OCI-LY7 (cell line): ENCODE results near the gene OSTC.

ENCODE experiments used
- EZH2phosphoT487 ChIP-seq: fragments of 200-600 bp; sonication (generic); IDR thresholded peaks from 2 replicates; pipeline ENCODE4 v1.6.1; 2018; ENCODE audit warnings: low read depth, borderline replicate concordance, mild to moderate bottlenecking, mixed run types, antibody characterized with exemption, low read length, moderate library complexity, mixed read lengths
- TF ChIP-seq, protein P1 (sequence below): fragments of 200-600 bp; sonication (generic); conservative IDR thresholded peaks from 2 replicates; pipeline ENCODE4 v1.5.1; 2014; ENCODE audit warnings: mild to moderate bottlenecking, antibody characterized with exemption, low read length, moderate library complexity, mixed read lengths

DNA sequence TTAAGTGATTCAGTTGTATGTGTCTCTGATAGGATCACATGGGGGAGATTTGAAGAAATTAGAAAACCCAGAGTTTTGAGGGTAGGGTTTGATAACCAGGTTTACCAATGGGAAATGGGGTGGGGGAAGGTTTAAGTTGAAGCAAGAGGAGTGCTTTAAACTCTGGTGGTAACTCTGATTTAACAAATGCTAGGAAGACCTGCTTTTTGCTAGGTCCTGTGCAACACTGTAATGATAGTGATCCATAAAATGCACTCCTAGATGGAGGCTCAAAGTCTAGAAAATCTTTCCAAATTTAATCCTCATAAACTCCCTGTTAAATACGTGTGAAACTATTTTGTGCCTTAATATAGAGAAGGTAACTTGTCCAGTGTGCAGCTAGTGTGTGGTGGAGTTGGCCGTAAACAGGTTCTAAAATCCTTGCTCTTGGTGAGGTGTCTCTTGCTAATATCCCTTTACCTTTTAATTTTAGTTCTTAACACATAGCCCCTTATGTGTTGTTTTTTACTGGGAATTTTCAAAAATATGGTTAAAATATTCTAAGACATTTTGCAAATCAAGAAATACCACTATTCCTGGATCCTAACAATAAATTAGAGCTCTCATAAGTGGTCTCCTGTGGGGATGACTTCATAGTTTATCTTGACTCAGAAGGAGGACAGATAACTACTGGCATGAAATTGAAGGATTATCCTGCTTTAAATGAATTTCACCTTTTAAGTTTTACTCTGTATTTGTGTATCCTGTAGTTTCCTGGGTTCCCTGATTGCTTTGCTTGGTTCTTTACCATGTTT, 25.9 kb upstream of the OSTC start:
- TF ChIP-seq, protein P1, sequence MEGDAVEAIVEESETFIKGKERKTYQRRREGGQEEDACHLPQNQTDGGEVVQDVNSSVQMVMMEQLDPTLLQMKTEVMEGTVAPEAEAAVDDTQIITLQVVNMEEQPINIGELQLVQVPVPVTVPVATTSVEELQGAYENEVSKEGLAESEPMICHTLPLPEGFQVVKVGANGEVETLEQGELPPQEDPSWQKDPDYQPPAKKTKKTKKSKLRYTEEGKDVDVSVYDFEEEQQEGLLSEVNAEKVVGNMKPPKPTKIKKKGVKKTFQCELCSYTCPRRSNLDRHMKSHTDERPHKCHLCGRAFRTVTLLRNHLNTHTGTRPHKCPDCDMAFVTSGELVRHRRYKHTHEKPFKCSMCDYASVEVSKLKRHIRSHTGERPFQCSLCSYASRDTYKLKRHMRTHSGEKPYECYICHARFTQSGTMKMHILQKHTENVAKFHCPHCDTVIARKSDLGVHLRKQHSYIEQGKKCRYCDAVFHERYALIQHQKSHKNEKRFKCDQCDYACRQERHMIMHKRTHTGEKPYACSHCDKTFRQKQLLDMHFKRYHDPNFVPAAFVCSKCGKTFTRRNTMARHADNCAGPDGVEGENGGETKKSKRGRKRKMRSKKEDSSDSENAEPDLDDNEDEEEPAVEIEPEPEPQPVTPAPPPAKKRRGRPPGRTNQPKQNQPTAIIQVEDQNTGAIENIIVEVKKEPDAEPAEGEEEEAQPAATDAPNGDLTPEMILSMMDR, result no peak
- no peak for TF ChIP-seq EZH2phosphoT487
